ENCODE data around the gene IL1RL1.

Gene IL1RL1

GRCh38 chr2:102383722-102384121 is 72.4 kb downstream of the IL1RL1 start:
- Histone ChIP-seq H3K27me3 (ENCODE audit: low read depth, low read length) (no peaks in the 10 kb centered on the region), H3K27ac (ENCODE audit: low read length) (no peak overlapping the region), H3K36me3 (ENCODE audit: control insufficient read depth in 1 of 2, insufficient read depth in 2 of 2, low read length in 2 of 2) (no peaks in the 10 kb centered on the region), H3K9me3 (ENCODE audit: control insufficient read depth in 1 of 2, low read length in 2 of 2) (peaks cover 0 to 10% of the 10 kb centered on the region in 2 donors), H3K4me3 (ENCODE audit: low read depth in 1 of 2, low read length in 2 of 2) (no peak overlapping the region), H3K4me1 (ENCODE audit: control insufficient read depth in 1 of 2, insufficient read depth in 2 of 2, low read length in 2 of 2) (no peaks in the 10 kb centered on the region)

DNA sequence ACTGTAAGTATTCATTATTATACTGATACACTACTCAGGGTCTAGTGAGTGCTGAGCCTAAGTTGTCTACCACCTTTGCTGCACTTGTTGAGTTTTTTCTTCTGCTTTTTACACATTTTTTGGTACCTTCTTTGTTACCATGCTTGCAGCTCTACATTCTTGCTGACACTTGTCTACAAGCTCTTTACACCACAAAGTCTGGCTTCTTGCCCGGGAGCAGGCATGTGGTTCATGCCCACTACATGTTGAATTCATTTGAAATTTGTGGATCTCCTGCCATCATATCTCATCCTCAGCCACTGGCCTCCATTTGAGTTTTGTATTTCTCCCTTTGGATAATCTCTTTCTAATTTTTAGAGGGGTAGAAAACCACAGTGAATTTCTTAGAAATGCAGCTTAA is 74.2 kb downstream of the IL1RL1 start:
- H3K4me1 ChIP-seq (ENCODE audit: control insufficient read depth in 1 of 2, insufficient read depth in 2 of 2, low read length in 2 of 2), result no peaks in the 10 kb centered on the region
- no peaks in the 10 kb centered on the region for H3K36me3 ChIP-seq (ENCODE audit: control insufficient read depth in 1 of 2, insufficient read depth in 2 of 2, low read length in 2 of 2)
- H3K9me3 ChIP-seq (ENCODE audit: control insufficient read depth in 1 of 2, low read length in 2 of 2), result peaks cover 0 to 10% of the 10 kb centered on the region in 2 donors
- no peak overlapping the region for H3K4me3 ChIP-seq (ENCODE audit: low read depth in 1 of 2, low read length in 2 of 2)
- H3K27me3 ChIP-seq (ENCODE audit: low read depth, low read length), result no peaks in the 10 kb centered on the region
- no peak overlapping the region for H3K27ac ChIP-seq (ENCODE audit: low read length)

- Histone ChIP-seq H3K4me3 (ENCODE audit: low read depth in 1 of 2, low read length in 2 of 2) (no peak overlapping the region), H3K36me3 (ENCODE audit: control insufficient read depth in 1 of 2, insufficient read depth in 2 of 2, low read length in 2 of 2) (no peaks in the 10 kb centered on the region)
These were observed 74.6 kb downstream of the IL1RL1 start for GRCh38 chr2:102386004-102386403.

GRCh38 chr2:102386867-102387541 is 75.6 kb downstream of the IL1RL1 start:
- no peaks in the 10 kb centered on the region for H3K27me3 ChIP-seq (ENCODE audit: low read depth, low read length)
- H3K27ac ChIP-seq (ENCODE audit: low read length), result no peak overlapping the region
- peaks cover 0 to 10% of the 10 kb centered on the region in 2 donors for H3K9me3 ChIP-seq (ENCODE audit: control insufficient read depth in 1 of 2, low read length in 2 of 2)
- H3K4me3 ChIP-seq (ENCODE audit: low read depth in 1 of 2, low read length in 2 of 2), result no peak overlapping the region
- no peaks in the 10 kb centered on the region for H3K36me3 ChIP-seq (ENCODE audit: control insufficient read depth in 1 of 2, insufficient read depth in 2 of 2, low read length in 2 of 2)
- H3K4me1 ChIP-seq (ENCODE audit: control insufficient read depth in 1 of 2, insufficient read depth in 2 of 2, low read length in 2 of 2), result no peaks in the 10 kb centered on the region

More at GRCh38 chr2:102386004-102386403, 74.6 kb downstream of the IL1RL1 start:
- H3K27me3 ChIP-seq (ENCODE audit: low read depth, low read length), result no peaks in the 10 kb centered on the region
- no peak overlapping the region for H3K27ac ChIP-seq (ENCODE audit: low read length)
- no peaks in the 10 kb centered on the region for H3K4me1 ChIP-seq (ENCODE audit: control insufficient read depth in 1 of 2, insufficient read depth in 2 of 2, low read length in 2 of 2)
- H3K9me3 ChIP-seq (ENCODE audit: control insufficient read depth in 1 of 2, low read length in 2 of 2), result peaks cover 0 to 10% of the 10 kb centered on the region in 2 donors

- Histone ChIP-seq H3K4me3 (ENCODE audit: low read depth in 1 of 2, low read length in 2 of 2) (no peak overlapping the region), H3K9me3 (ENCODE audit: control insufficient read depth in 1 of 2, low read length in 2 of 2) (peaks cover 0 to 10% of the 10 kb centered on the region in 2 donors), H3K4me1 (ENCODE audit: control insufficient read depth in 1 of 2, insufficient read depth in 2 of 2, low read length in 2 of 2) (no peaks in the 10 kb centered on the region), H3K36me3 (ENCODE audit: control insufficient read depth in 1 of 2, insufficient read depth in 2 of 2, low read length in 2 of 2) (no peaks in the 10 kb centered on the region), H3K27me3 (ENCODE audit: low read depth, low read length) (no peaks in the 10 kb centered on the region), H3K27ac (ENCODE audit: low read length) (no peak overlapping the region)
These were observed 76.6 kb downstream of the IL1RL1 start for GRCh38 chr2:102387763-102388546.

DNA sequence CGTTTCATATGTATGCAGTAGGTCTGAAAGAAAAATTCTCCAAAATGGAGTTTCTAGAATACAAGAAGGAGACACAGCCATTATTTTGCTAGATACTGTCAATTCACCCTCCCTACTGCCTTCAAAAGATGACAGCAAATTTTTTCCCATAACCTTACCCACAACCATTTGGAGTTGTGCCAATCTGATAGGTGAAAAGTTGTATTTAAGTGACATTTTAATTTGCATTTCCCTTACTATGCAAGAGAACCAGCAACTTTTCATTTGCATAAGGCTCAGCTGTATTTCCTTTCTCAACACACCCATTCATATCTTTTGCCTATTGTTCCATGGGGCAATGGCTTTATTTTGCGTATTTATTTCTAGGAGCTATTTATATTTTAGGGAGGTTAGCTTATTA is 80.2 kb downstream of the IL1RL1 start:
- no peak overlapping the region for H3K4me3 ChIP-seq (ENCODE audit: low read depth in 1 of 2, low read length in 2 of 2)
- H3K9me3 ChIP-seq (ENCODE audit: control insufficient read depth in 1 of 2, low read length in 2 of 2), result no peaks in the 10 kb centered on the region
- no peaks in the 10 kb centered on the region for H3K27me3 ChIP-seq (ENCODE audit: low read depth, low read length)
- no peaks in the 10 kb centered on the region for H3K36me3 ChIP-seq (ENCODE audit: control insufficient read depth in 1 of 2, insufficient read depth in 2 of 2, low read length in 2 of 2)
- no peak overlapping the region for H3K27ac ChIP-seq (ENCODE audit: low read length)
- H3K4me1 ChIP-seq (ENCODE audit: control insufficient read depth in 1 of 2, insufficient read depth in 2 of 2, low read length in 2 of 2), result no peaks in the 10 kb centered on the region

DNA sequence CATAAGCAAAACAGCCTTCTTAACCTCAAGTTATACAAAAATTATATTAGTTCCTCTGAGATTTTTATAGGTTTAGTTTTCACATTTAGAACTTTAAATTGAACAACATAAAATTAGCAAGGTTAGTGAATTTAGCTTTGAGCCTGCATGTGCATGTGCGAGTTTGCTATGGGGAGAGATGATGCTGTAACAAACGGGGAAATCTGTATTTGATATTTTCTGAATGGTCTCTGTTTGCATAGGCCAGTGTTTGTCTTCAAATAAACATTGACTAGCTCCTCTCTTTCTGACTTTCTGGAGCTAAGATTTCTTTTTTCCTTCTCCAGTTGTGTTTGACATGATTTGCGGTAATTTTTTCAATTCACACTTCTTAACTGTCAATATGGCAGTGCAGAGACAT is 80.7 kb downstream of the IL1RL1 start:
- no peaks in the 10 kb centered on the region for H3K4me1 ChIP-seq (ENCODE audit: control insufficient read depth in 1 of 2, insufficient read depth in 2 of 2, low read length in 2 of 2)
- H3K27ac ChIP-seq (ENCODE audit: low read length), result no peak overlapping the region
- H3K9me3 ChIP-seq (ENCODE audit: control insufficient read depth in 1 of 2, low read length in 2 of 2), result no peaks in the 10 kb centered on the region
- no peak overlapping the region for H3K4me3 ChIP-seq (ENCODE audit: low read depth in 1 of 2, low read length in 2 of 2)
- H3K27me3 ChIP-seq (ENCODE audit: low read depth, low read length), result no peaks in the 10 kb centered on the region
- H3K36me3 ChIP-seq (ENCODE audit: control insufficient read depth in 1 of 2, insufficient read depth in 2 of 2, low read length in 2 of 2), result no peaks in the 10 kb centered on the region

- H3K4me1 ChIP-seq (ENCODE audit: control insufficient read depth in 1 of 2, insufficient read depth in 2 of 2, low read length in 2 of 2), result no peaks in the 10 kb centered on the region
- H3K9me3 ChIP-seq (ENCODE audit: control insufficient read depth in 1 of 2, low read length in 2 of 2), result no peaks in the 10 kb centered on the region
- H3K36me3 ChIP-seq (ENCODE audit: control insufficient read depth in 1 of 2, insufficient read depth in 2 of 2, low read length in 2 of 2), result no peaks in the 10 kb centered on the region
- no peak overlapping the region for H3K4me3 ChIP-seq (ENCODE audit: low read depth in 1 of 2, low read length in 2 of 2)
- no peaks in the 10 kb centered on the region for H3K27me3 ChIP-seq (ENCODE audit: low read depth, low read length)
- no peak overlapping the region for H3K27ac ChIP-seq (ENCODE audit: low read length)
These were observed 81.6 kb downstream of the IL1RL1 start for GRCh38 chr2:102392942-102393341.

DNA sequence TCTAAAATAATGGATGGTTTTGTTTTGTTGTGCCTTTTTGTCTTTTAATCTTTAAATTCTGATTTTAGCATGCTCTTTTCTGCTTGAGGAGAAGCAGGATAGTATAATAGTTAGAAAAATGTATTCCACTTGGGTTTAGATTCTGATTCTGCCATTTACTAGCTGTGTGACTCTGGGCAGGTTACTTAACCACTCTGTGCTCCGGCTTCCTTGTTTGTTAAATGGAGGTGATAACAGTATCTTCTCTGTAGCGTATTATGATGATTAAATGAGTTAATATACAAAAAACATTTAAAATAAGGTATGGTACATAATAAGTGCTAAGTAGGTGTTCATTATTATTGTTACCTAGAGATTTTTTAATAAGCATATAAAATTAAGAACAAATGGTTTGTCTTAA is 84.6 kb downstream of the IL1RL1 start:
- no peak overlapping the region for H3K27ac ChIP-seq (ENCODE audit: low read length)

GRCh38 chr2:102397209-102397608 is 85.8 kb downstream of the IL1RL1 start:
- Histone ChIP-seq H3K9me3 (ENCODE audit: control insufficient read depth in 1 of 2, low read length in 2 of 2) (no peaks in the 10 kb centered on the region), H3K36me3 (ENCODE audit: control insufficient read depth in 1 of 2, insufficient read depth in 2 of 2, low read length in 2 of 2) (no peaks in the 10 kb centered on the region), H3K4me3 (ENCODE audit: low read depth in 1 of 2, low read length in 2 of 2) (no peak overlapping the region), H3K4me1 (ENCODE audit: control insufficient read depth in 1 of 2, insufficient read depth in 2 of 2, low read length in 2 of 2) (no peaks in the 10 kb centered on the region), H3K27ac (ENCODE audit: low read length) (no peak overlapping the region), H3K27me3 (ENCODE audit: low read depth, low read length) (no peaks in the 10 kb centered on the region)

More for the DNA sequence above, 84.6 kb downstream of the IL1RL1 start:
- Histone ChIP-seq H3K36me3 (ENCODE audit: control insufficient read depth in 1 of 2, insufficient read depth in 2 of 2, low read length in 2 of 2) (no peaks in the 10 kb centered on the region), H3K4me3 (ENCODE audit: low read depth in 1 of 2, low read length in 2 of 2) (no peak overlapping the region), H3K4me1 (ENCODE audit: control insufficient read depth in 1 of 2, insufficient read depth in 2 of 2, low read length in 2 of 2) (no peaks in the 10 kb centered on the region), H3K27me3 (ENCODE audit: low read depth, low read length) (no peaks in the 10 kb centered on the region), H3K9me3 (ENCODE audit: control insufficient read depth in 1 of 2, low read length in 2 of 2) (no peaks in the 10 kb centered on the region)

DNA sequence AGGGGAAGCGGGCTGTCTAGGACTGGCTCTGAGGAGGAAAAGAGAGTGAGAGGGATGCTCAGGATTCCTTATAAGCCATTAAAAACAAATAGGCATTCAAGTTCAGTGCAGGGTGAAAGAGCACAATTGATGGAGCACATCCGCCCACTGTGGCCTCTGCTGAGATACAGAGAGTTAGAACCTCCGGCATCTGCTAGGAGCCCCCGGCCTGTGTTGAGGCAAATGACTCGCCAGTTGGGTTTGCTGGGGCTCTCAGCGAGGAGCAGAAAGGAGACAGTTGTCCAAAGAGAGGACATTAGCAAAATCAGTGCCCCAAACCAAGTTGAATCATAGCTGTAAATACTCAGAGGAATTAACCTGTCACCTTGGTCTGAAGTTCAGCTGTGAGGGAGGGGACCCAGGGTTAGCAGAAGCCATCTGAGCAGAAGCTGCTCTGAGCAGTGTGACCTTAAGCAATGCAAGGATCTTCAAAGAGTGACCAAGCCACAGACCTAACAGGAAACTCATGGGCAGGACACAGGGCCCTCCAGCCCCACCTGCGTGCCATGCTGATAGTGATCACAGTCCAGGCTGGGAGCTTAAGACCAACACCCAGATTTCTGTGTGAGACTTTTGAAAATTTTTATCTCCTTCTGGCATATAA is 88.3 kb downstream of the IL1RL1 start:
- no peaks in the 10 kb centered on the region for H3K9me3 ChIP-seq (ENCODE audit: control insufficient read depth in 1 of 2, low read length in 2 of 2)

More for the DNA sequence above, 88.3 kb downstream of the IL1RL1 start:
- Histone ChIP-seq H3K36me3 (ENCODE audit: control insufficient read depth in 1 of 2, insufficient read depth in 2 of 2, low read length in 2 of 2) (no peaks in the 10 kb centered on the region), H3K27me3 (ENCODE audit: low read depth, low read length) (no peaks in the 10 kb centered on the region), H3K4me3 (ENCODE audit: low read depth in 1 of 2, low read length in 2 of 2) (no peak overlapping the region), H3K4me1 (ENCODE audit: control insufficient read depth in 1 of 2, insufficient read depth in 2 of 2, low read length in 2 of 2) (no peaks in the 10 kb centered on the region), H3K27ac (ENCODE audit: low read length) (no peak overlapping the region)

Measured in muscle layer of duodenum (tissue), 2 donors.